ENCODE data around the gene SAMD10.
"Not testable (repeated sequence)": the region's sequence is repeated elsewhere in the genome, so short reads cannot be mapped to it uniquely, and the experiment has no call there.

Gene SAMD10

DNA sequence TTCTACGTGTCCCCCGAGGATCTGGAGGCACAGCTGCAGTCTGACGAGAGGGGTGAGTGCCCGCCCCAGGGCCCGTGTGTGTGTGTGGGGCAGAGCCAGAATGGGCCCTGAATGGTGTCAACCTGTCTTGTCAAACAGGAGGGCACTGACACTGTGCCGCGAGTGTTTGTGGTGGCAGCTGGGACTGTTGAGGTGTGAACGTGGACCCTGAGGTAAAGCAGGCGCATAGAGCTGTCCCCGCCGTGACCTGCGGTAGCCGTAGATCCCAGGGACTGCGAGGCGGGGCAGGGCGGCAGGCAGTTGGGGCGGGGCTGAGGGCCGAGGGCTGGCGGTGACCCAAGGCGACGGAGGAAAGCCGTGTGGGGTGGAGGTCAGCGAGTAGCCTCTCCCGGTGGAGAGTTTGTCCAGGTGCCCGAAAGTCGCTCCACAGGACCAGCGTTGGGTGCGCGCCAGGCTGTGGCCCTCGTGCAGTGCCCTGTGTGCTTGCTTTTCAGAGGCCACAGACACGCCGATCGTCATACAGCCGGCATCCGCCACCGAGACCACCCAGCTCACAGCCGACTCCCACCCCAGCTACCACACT lies 48.4 kb downstream of the SAMD10 start:
- Histone ChIP-seq H3K4me1 (ENCODE audit: control insufficient read depth, insufficient read depth, low read length) (no peaks in the 10 kb centered on the region), H3K27ac (ENCODE audit: extremely low read depth, low read depth, low read length) (no peak overlapping the region), H3K4me3 (ENCODE audit: low read depth, low read length) (no peak overlapping the region), H3K9me3 (ENCODE audit: control insufficient read depth, insufficient read depth, low read depth, low read length) (no peaks in the 10 kb centered on the region), H3K36me3 (ENCODE audit: control insufficient read depth in 2 of 2, insufficient read depth in 1 of 2, low read length in 2 of 2) (peaks cover under 1 to 90% of the 10 kb centered on the region in 2 experiments)
- TF ChIP-seq, protein P1, sequence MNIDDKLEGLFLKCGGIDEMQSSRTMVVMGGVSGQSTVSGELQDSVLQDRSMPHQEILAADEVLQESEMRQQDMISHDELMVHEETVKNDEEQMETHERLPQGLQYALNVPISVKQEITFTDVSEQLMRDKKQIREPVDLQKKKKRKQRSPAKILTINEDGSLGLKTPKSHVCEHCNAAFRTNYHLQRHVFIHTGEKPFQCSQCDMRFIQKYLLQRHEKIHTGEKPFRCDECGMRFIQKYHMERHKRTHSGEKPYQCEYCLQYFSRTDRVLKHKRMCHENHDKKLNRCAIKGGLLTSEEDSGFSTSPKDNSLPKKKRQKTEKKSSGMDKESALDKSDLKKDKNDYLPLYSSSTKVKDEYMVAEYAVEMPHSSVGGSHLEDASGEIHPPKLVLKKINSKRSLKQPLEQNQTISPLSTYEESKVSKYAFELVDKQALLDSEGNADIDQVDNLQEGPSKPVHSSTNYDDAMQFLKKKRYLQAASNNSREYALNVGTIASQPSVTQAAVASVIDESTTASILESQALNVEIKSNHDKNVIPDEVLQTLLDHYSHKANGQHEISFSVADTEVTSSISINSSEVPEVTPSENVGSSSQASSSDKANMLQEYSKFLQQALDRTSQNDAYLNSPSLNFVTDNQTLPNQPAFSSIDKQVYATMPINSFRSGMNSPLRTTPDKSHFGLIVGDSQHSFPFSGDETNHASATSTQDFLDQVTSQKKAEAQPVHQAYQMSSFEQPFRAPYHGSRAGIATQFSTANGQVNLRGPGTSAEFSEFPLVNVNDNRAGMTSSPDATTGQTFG (tag by site-specific recombination; IDR thresholded peaks at IDR 0.05; ENCODE audit: borderline replicate concordance) = no peak
- no peak for TF ChIP-seq ZNF416 (tag by site-specific recombination; IDR thresholded peaks at IDR 0.05)
- TF ChIP-seq ZNF670 (tag by site-specific recombination; IDR thresholded peaks at IDR 0.05; ENCODE audit: low read depth) = no peak
- no peak for TF ChIP-seq ZNF184 (tag by site-specific recombination; IDR thresholded peaks at IDR 0.05)
- TF ChIP-seq, protein P2, sequence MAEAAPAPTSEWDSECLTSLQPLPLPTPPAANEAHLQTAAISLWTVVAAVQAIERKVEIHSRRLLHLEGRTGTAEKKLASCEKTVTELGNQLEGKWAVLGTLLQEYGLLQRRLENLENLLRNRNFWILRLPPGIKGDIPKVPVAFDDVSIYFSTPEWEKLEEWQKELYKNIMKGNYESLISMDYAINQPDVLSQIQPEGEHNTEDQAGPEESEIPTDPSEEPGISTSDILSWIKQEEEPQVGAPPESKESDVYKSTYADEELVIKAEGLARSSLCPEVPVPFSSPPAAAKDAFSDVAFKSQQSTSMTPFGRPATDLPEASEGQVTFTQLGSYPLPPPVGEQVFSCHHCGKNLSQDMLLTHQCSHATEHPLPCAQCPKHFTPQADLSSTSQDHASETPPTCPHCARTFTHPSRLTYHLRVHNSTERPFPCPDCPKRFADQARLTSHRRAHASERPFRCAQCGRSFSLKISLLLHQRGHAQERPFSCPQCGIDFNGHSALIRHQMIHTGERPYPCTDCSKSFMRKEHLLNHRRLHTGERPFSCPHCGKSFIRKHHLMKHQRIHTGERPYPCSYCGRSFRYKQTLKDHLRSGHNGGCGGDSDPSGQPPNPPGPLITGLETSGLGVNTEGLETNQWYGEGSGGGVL (tag by site-specific recombination; IDR thresholded peaks at IDR 0.05) = no peak
- ChIA-PET POLR2A (no interaction called here), CTCF (interaction anchor here (0.7 kb wide), 1 partner anchor 20 kb away, joined by 3 read pairs; no protein-coding TSS in a partner anchor)

- CTCF ChIA-PET, POLR2A ChIA-PET: not testable (repeated sequence)
- peaks cover 0 to 75% of the 10 kb centered on the region in 2 experiments for H3K36me3 ChIP-seq (ENCODE audit: control insufficient read depth in 2 of 2, insufficient read depth in 1 of 2, low read length in 2 of 2)
Measured at GRCh38 chr20:63929473-63929883, 50.0 kb downstream of the SAMD10 start.

GRCh38 chr20:63929071-63929470 lies 50.4 kb downstream of the SAMD10 start:
- no peaks in the 10 kb centered on the region for H3K4me1 ChIP-seq (ENCODE audit: control insufficient read depth, insufficient read depth, low read length)
- no peaks in the 10 kb centered on the region for H3K9me3 ChIP-seq (ENCODE audit: control insufficient read depth, insufficient read depth, low read depth, low read length)
- TF ChIP-seq, protein P3, sequence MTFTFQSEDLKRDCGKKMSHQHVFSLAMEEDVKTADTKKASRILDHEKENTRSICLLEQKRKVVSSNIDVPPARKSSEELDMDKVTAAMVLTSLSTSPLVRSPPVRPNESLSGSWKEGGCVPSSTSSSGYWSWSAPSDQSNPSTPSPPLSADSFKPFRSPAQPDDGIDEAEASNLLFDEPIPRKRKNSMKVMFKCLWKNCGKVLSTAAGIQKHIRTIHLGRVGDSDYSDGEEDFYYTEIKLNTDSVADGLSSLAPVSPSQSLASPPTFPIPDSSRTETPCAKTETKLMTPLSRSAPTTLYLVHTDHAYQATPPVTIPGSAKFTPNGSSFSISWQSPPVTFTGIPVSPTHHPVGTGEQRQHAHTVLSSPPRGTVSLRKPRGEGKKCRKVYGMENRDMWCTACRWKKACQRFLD (tag by site-specific recombination; IDR thresholded peaks at IDR 0.05) = no peak
- no peak for TF ChIP-seq ZNF501 (tag by site-specific recombination; IDR thresholded peaks at IDR 0.05)
- no peak for TF ChIP-seq GFI1B (tag by site-specific recombination; IDR thresholded peaks at IDR 0.05)
- H3K4me3 ChIP-seq (ENCODE audit: low read depth, low read length) = no peak overlapping the region
- peaks cover 0 to 70% of the 10 kb centered on the region in 2 experiments for H3K36me3 ChIP-seq (ENCODE audit: control insufficient read depth in 2 of 2, insufficient read depth in 1 of 2, low read length in 2 of 2)
- POLR2A ChIA-PET = no interaction called here
- no peak overlapping the region for H3K27ac ChIP-seq (ENCODE audit: extremely low read depth, low read depth, low read length)
- CTCF ChIA-PET = interaction anchor here (0.8 kb wide), 1 partner anchor 14 kb away, joined by 4 read pairs; no protein-coding TSS in a partner anchor

More at GRCh38 chr20:63929473-63929883, 50.0 kb downstream of the SAMD10 start:
- H3K4me1 ChIP-seq (ENCODE audit: control insufficient read depth, insufficient read depth, low read length); H3K4me3 ChIP-seq (ENCODE audit: low read depth, low read length); H3K27ac ChIP-seq (ENCODE audit: extremely low read depth, low read depth, low read length); H3K9me3 ChIP-seq (ENCODE audit: control insufficient read depth, insufficient read depth, low read depth, low read length): not testable (repeated sequence)

DNA sequence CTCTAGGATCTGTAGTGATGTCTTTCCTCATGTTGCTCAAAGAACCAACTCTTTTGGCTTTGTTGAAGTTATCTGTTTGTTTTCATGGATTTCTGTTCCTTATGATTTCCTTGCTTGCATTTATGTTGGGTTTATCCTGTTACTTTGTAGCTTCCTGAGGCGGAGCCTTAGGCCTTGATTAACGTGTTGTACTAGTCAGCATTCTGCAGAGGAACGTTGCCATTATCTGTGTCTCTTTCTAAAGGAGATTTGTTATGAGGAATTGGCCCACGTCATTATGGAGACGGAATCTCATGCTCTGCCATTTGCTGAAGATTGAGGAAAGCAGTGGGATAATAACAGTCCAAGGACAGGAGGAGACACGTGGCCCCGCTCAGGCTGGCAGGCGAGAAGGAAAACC lies 53.1 kb downstream of the SAMD10 start:
- H3K4me3 ChIP-seq (ENCODE audit: low read depth, low read length) = no peak overlapping the region
- no peaks in the 10 kb centered on the region for H3K4me1 ChIP-seq (ENCODE audit: control insufficient read depth, insufficient read depth, low read length)
- peaks cover 0 to 45% of the 10 kb centered on the region in 2 experiments for H3K36me3 ChIP-seq (ENCODE audit: control insufficient read depth in 2 of 2, insufficient read depth in 1 of 2, low read length in 2 of 2)
- ChIA-PET POLR2A (no interaction called here), CTCF (interaction anchor here (1.5 kb wide), 1 partner anchor 9 kb away, joined by 4 read pairs; no protein-coding TSS in a partner anchor)
- no peaks in the 10 kb centered on the region for H3K9me3 ChIP-seq (ENCODE audit: control insufficient read depth, insufficient read depth, low read depth, low read length)
- no peak overlapping the region for H3K27ac ChIP-seq (ENCODE audit: extremely low read depth, low read depth, low read length)
- TF ChIP-seq ZBTB11 (tag by site-specific recombination; conservative IDR thresholded peaks at IDR 0.05; ENCODE audit: low read depth) (no peak), ZSCAN16 (tag by site-specific recombination; IDR thresholded peaks at IDR 0.05) (no peak), ZNF404 (tag by site-specific recombination; IDR thresholded peaks at IDR 0.05) (no peak), KLF8 (tag by site-specific recombination; IDR thresholded peaks at IDR 0.05) (no peak), ZNF280D (tag by site-specific recombination; IDR thresholded peaks at IDR 0.05) (no peak), IKZF3 (tag by site-specific recombination; IDR thresholded peaks at IDR 0.05) (no peak), ZNF221 (tag by site-specific recombination; IDR thresholded peaks at IDR 0.05; ENCODE audit: borderline replicate concordance) (no peak)
